Small intestine (tissue), 7 donors: ENCODE measurements around the gene KCNK4. TPM values are rescaled to one million over a fixed set of nuclear protein-coding genes. Genes with fewer than 3 reads are reported as not detected.

Experiments
- DNase-seq, 2 donors: peaks; one replicate each; pipeline versions ENCODE4 v3.0.0 to v3.0.0-alpha.2; 2013
- FAIRE-seq: peaks from 2 replicates; lab custom pipeline; 2012; peaks lifted over from hg19 to GRCh38; lab: Jason Lieb, UNC
- H3K27ac ChIP-seq, 3 donors: one replicate each; pipeline ENCODE4 v1.5.1; 2013; ENCODE audit warnings: low read length in 2 of 3, mild to moderate bottlenecking in 2 of 3, control low read depth in 1 of 3, inconsistent platforms in 1 of 3, low read depth in 1 of 3, moderate library complexity in 1 of 3
- H3K27me3 ChIP-seq, 3 donors: one replicate each; pipeline ENCODE4 v1.6.1; 2013; ENCODE audit warnings: low read length in 3 of 3, inconsistent platforms in 1 of 3; ENCODE audit not compliant: control insufficient read depth in 3 of 3, insufficient read depth in 3 of 3
- H3K36me3 ChIP-seq, 3 donors: one replicate each; pipeline ENCODE4 v1.6.1; 2013; ENCODE audit warnings: low read length in 3 of 3, inconsistent platforms in 1 of 3, low read depth in 1 of 3, mild to moderate bottlenecking in 1 of 3, moderate library complexity in 1 of 3; ENCODE audit not compliant: control insufficient read depth in 3 of 3, insufficient read depth in 2 of 3
- H3K4me1 ChIP-seq, 3 donors: one replicate each; pipeline ENCODE4 v1.6.1; 2013; ENCODE audit warnings: low read length in 2 of 3, inconsistent platforms in 1 of 3, low read depth in 1 of 3, mild to moderate bottlenecking in 1 of 3, moderate library complexity in 1 of 3; ENCODE audit not compliant: control insufficient read depth in 3 of 3, insufficient read depth in 2 of 3
- H3K4me3 ChIP-seq, 3 donors: one replicate each; pipeline ENCODE4 v1.5.1; 2013; ENCODE audit warnings: low read length in 3 of 3, control low read depth in 1 of 3, inconsistent platforms in 1 of 3, low read depth in 1 of 3, mild to moderate bottlenecking in 1 of 3, moderate library complexity in 1 of 3
- H3K9me3 ChIP-seq, 2 donors: one replicate each; pipeline ENCODE4 v1.6.1; 2013; ENCODE audit warnings: low read depth in 1 of 2, low read length in 1 of 2; ENCODE audit not compliant: control insufficient read depth in 2 of 2, insufficient read depth in 1 of 2
- whole genome bisulfite sequencing, 3 donors: extraction: QIAGEN DNeasy Blood & Tissue Kit; methylation state at CpG; one replicate each; pipeline ENCODE4 v1.1.7; 2013; 5-methylcytosine and 5-hydroxymethylcytosine counted together
- polyA plus RNA-seq, 4 donors: library from polyadenylated mRNA; stranded (reverse) in 3 of 4; unstranded in 1 of 4; fragments of 200-250 nt in 3 of 4; fragments of 120-200 nt in 1 of 4; gene quantifications; one replicate each; pipeline versions ENCODE4 v1.2.1 to v1.2.3, GENCODE V29; 2013
- donor health status: healthy with polysubstance abuse.
- donor health status: control.
- donor health status: control.
- donor health status: Bipolar disorder and iron deficiency.
- donor health status: healthy.

Gene KCNK4
- polyA plus RNA-seq, 4 donors: not detected

DNA sequence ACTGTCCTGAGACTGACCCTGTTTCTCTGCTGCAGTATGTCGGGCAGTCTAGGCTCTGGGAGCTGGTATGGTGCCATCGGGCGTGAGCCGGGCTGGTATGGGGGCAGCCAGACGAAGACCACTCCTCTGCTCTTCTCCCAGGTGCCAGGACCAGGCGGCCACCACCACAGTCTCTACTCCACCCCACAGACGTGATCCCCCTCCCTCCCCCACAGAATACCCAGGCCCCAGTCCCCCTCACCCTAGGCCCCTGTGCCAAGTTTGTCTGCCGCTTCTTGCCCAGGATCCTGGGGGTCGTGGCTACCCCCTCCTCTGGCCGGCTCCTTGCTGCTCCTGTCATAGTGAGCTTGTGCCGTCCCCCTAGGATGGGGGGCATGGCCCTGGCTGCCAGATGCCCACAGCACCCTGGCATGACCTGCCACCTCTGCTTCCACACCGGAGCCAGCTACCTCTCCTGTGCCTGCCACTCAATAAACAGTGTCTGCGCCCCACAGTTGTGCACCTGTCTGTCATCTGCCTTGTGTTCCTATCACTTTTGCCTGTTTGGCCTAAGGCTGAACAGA lies 2.0 kb upstream of the KCNK4 start:
- FAIRE-seq: no peak
- peaks cover 9 to 36% (median 10%) of the 10 kb centered on the region in 3 donors for H3K27me3 ChIP-seq
- WGBS, 3 donors: 91 to 93% (median 93%) methylated on average over 12 to 13 of the region's 13 CpGs

GRCh38 chr11:64290352-64291261 lies 495 bp upstream of the KCNK4 start:
- H3K4me1 ChIP-seq: peaks cover 0 to 10% (median 0%) of the 10 kb centered on the region in 3 donors
- DNase-seq: no peak
- WGBS, 3 donors: 48 to 53% (median 53%) methylated on average over 8 to 10 of the region's 10 CpGs
- H3K9me3 ChIP-seq: no peaks in the 10 kb centered on the region
- no peak for FAIRE-seq
- no peak overlapping the region for H3K4me3 ChIP-seq
- no peak overlapping the region for H3K27ac ChIP-seq
- peaks cover 11 to 51% (median 17%) of the 10 kb centered on the region in 3 donors for H3K27me3 ChIP-seq
- peaks cover 0 to 16% (median 0%) of the 10 kb centered on the region in 3 donors for H3K36me3 ChIP-seq

More for the DNA sequence above, 2.0 kb upstream of the KCNK4 start:
- Histone ChIP-seq H3K4me3 (no peak overlapping the region), H3K9me3 (no peaks in the 10 kb centered on the region), H3K36me3 (peaks cover 0 to 18% (median 0%) of the 10 kb centered on the region in 3 donors), H3K27ac (no peak overlapping the region), H3K4me1 (peaks cover 0 to 13% (median 0%) of the 10 kb centered on the region in 3 donors)
- no peak for DNase-seq

- no peak for FAIRE-seq
- Histone ChIP-seq H3K36me3 (peaks cover 0 to 16% (median 0%) of the 10 kb centered on the region in 3 donors), H3K27me3 (peaks cover 12 to 64% (median 24%) of the 10 kb centered on the region in 3 donors), H3K4me1 (peaks cover 0 to 3% (median 0%) of the 10 kb centered on the region in 3 donors), H3K27ac (no peak overlapping the region), H3K4me3 (peak overlapping the region in 1 of 3 donors; percentile 40), H3K9me3 (no peaks in the 10 kb centered on the region)
- no peak for DNase-seq
- 1 to 2% (median 1%) methylated on average over 18 to 96 of the region's 96 CpGs for WGBS, 3 donors
Observed at GRCh38 chr11:64291752-64292459, 804 bp downstream of the KCNK4 start.

- Histone ChIP-seq H3K9me3 (no peaks in the 10 kb centered on the region), H3K4me1 (peaks cover 0 to 3% (median 0%) of the 10 kb centered on the region in 3 donors), H3K4me3 (peak overlapping the region in 1 of 3 donors; percentile 40), H3K27ac (no peak overlapping the region), H3K27me3 (peaks cover 15 to 71% (median 31%) of the 10 kb centered on the region in 3 donors), H3K36me3 (peaks cover 0 to 13% (median 0%) of the 10 kb centered on the region in 3 donors)
- DNase-seq (no peak), FAIRE-seq (no peak)
- WGBS, 3 donors: 29 to 36% (median 30%) methylated on average over 28 to 42 of the region's 42 CpGs
Observed at GRCh38 chr11:64292460-64293254, 1.6 kb downstream of the KCNK4 start.

GRCh38 chr11:64294774-64295173 lies 3.7 kb downstream of the KCNK4 start:
- Histone ChIP-seq H3K27me3 (peaks cover 17 to 92% (median 43%) of the 10 kb centered on the region in 3 donors), H3K4me1 (peaks cover 0 to 6% (median 2%) of the 10 kb centered on the region in 3 donors), H3K4me3 (no peak overlapping the region), H3K9me3 (no peaks in the 10 kb centered on the region), H3K36me3 (peaks cover 0 to 2% (median 0%) of the 10 kb centered on the region in 3 donors), H3K27ac (no peak overlapping the region)
- DNase-seq (no peak), FAIRE-seq (no peak)
- WGBS, 3 donors: 56 to 63% (median 57%) methylated on average over 3 of the region's 3 CpGs

GRCh38 chr11:64295760-64296159 lies 4.7 kb downstream of the KCNK4 start:
- no peaks in the 10 kb centered on the region for H3K36me3 ChIP-seq
- no peaks in the 10 kb centered on the region for H3K9me3 ChIP-seq
- H3K4me3 ChIP-seq: no peak overlapping the region
- FAIRE-seq: no peak
- 82 to 83% (median 82%) methylated on average over 4 of the region's 4 CpGs for WGBS, 3 donors
- H3K27ac ChIP-seq: no peak overlapping the region
- DNase-seq: no peak
- peaks cover 17 to 93% (median 44%) of the 10 kb centered on the region in 3 donors for H3K27me3 ChIP-seq
- peaks cover 0 to 16% (median 4%) of the 10 kb centered on the region in 3 donors for H3K4me1 ChIP-seq

- H3K36me3 ChIP-seq: no peaks in the 10 kb centered on the region
- H3K4me1 ChIP-seq: peaks cover 0 to 16% (median 4%) of the 10 kb centered on the region in 3 donors
- DNase-seq (no peak), FAIRE-seq (no peak)
- no peaks in the 10 kb centered on the region for H3K9me3 ChIP-seq
- no peak overlapping the region for H3K27ac ChIP-seq
- no peak overlapping the region for H3K4me3 ChIP-seq
- WGBS, 3 donors: 25 to 40% (median 36%) methylated on average over 1 of the region's 1 CpG
- H3K27me3 ChIP-seq: peaks cover 17 to 93% (median 40%) of the 10 kb centered on the region in 3 donors
Observed at GRCh38 chr11:64296236-64296635, 5.1 kb downstream of the KCNK4 start.
